NB4 (cell line): ENCODE measurements around the gene PDGFD.

ENCODE experiments used
- DNase-seq: peaks from one replicate; pipeline ENCODE4 v3.0.0; 2010; ENCODE audit warnings: low read depth
- H3K4me3 ChIP-seq: one replicate; pipeline ENCODE4 v1.5.1; 2011; ENCODE audit warnings: mild to moderate bottlenecking, low read depth, low read length, moderate library complexity
- MAX ChIP-seq: IDR thresholded peaks from 2 replicates; pipeline ENCODE4 v1.6.1; 2011; ENCODE audit warnings: low read depth, low read length
- MYC ChIP-seq: IDR thresholded peaks from 2 replicates; pipeline ENCODE4 v1.6.1; 2011; ENCODE audit warnings: low read depth, low read length
- POLR2A ChIP-seq: IDR thresholded peaks from 2 replicates; pipeline ENCODE4 v1.6.1; 2011; ENCODE audit warnings: mild to moderate bottlenecking; ENCODE audit not compliant: insufficient read length; ENCODE audit errors: extremely low read depth
- TF ChIP-seq, protein P1 (sequence below): IDR thresholded peaks from one replicate; pipeline ENCODE4 v1.5.1; 2012; ENCODE audit warnings: low read depth, low read length

Gene PDGFD

DNA sequence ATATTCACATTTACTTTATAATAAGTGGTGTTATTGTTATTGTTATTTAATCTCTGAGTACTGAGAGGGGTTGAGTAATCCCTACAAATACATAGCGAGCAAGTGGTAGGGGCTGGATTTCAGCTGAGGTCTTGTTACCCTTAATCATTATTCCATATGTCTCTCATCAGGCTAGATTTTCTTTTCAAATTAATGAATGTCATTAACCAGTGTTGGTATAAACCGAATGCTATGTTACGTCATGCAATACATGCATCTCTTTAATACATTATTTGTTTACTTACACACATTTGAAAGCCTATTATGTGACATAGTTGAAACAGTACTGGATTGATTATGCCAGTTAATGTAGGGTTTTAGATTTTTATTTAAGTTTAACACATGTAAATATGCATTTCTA, 18.9 kb downstream of the PDGFD start:
- DNase-seq: no peak

DNA sequence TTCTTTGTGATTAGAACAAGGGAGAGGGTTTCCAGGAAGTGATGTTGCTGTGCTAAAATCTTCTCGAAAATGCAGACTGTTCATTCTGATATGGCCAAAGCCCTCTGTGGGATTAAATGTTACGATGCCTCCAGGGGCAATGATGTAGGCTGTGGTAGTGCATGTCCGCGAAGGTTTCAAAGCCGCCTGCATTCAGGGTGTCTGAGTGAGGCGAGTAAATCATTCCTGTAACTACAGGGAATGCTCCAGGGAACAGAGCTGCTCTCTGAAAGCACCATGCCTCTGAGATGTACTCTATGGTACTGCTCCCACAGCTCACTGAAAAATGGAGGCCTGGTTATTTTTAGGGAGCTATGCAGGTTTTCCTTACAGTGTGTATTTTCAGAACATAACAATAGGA, 21.2 kb downstream of the PDGFD start:
- no peak overlapping the region for H3K4me3 ChIP-seq
- no peak for TF ChIP-seq MYC
- no peak for TF ChIP-seq MAX
- no peak for TF ChIP-seq POLR2A
- TF ChIP-seq, protein P1, sequence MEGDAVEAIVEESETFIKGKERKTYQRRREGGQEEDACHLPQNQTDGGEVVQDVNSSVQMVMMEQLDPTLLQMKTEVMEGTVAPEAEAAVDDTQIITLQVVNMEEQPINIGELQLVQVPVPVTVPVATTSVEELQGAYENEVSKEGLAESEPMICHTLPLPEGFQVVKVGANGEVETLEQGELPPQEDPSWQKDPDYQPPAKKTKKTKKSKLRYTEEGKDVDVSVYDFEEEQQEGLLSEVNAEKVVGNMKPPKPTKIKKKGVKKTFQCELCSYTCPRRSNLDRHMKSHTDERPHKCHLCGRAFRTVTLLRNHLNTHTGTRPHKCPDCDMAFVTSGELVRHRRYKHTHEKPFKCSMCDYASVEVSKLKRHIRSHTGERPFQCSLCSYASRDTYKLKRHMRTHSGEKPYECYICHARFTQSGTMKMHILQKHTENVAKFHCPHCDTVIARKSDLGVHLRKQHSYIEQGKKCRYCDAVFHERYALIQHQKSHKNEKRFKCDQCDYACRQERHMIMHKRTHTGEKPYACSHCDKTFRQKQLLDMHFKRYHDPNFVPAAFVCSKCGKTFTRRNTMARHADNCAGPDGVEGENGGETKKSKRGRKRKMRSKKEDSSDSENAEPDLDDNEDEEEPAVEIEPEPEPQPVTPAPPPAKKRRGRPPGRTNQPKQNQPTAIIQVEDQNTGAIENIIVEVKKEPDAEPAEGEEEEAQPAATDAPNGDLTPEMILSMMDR: no peak
- no peak for DNase-seq

More for the DNA sequence above, 18.9 kb downstream of the PDGFD start:
- no peak overlapping the region for H3K4me3 ChIP-seq
- TF ChIP-seq MYC (no peak), POLR2A (no peak), MAX (no peak)
- TF ChIP-seq, protein P1: no peak

GRCh38 chr11:104136861-104137260, 27.1 kb downstream of the PDGFD start:
- DNase-seq: no peak

GRCh38 chr11:104134745-104135144, 29.2 kb downstream of the PDGFD start:
- DNase-seq: no peak
- no peak overlapping the region for H3K4me3 ChIP-seq
- TF ChIP-seq MAX: no peak
- no peak for TF ChIP-seq MYC

More at GRCh38 chr11:104136861-104137260, 27.1 kb downstream of the PDGFD start:
- H3K4me3 ChIP-seq: no peak overlapping the region
- TF ChIP-seq MAX (no peak), POLR2A (no peak), MYC (no peak)
- TF ChIP-seq, protein P1: no peak

GRCh38 chr11:104130161-104130560, 33.8 kb downstream of the PDGFD start:
- DNase-seq: no peak
- TF ChIP-seq POLR2A: no peak
- TF ChIP-seq, protein P1: no peak
- TF ChIP-seq MYC: no peak
- TF ChIP-seq MAX: no peak
- no peak overlapping the region for H3K4me3 ChIP-seq

DNA sequence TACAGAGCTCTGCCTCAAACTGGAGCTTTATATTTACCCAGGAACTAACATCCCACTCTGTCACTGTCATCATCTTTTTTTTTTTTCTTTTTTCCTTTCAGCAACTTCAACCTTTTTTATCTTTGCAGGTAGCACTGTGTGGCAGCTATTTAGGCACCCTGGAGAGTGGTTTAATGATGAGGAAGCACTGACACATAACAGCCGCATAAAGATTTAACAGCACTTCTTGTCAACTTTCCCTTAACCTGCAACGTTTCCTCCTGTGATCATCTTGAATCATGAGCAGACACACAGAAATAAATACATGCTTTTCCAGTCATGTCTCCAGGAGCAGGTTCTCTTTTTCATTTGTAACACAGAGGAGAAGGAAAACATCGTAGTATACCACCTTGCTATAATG, 34.8 kb downstream of the PDGFD start:
- TF ChIP-seq POLR2A: no peak
- no peak for TF ChIP-seq MYC
- no peak for TF ChIP-seq MAX
- TF ChIP-seq, protein P1: no peak
- DNase-seq: no peak
- no peak overlapping the region for H3K4me3 ChIP-seq
